GM03348 (cell line): Measurements from ENCODE around the gene DGCR6L.
"Not testable (repeated sequence)": the region's sequence is repeated elsewhere in the genome, so short reads cannot be mapped to it uniquely, and the experiment has no call there.

ENCODE experiments used
- DNase-seq: peaks from one replicate; pipeline ENCODE4 v3.0.0; 2012; ENCODE audit warnings: low spot score

Gene DGCR6L

DNA sequence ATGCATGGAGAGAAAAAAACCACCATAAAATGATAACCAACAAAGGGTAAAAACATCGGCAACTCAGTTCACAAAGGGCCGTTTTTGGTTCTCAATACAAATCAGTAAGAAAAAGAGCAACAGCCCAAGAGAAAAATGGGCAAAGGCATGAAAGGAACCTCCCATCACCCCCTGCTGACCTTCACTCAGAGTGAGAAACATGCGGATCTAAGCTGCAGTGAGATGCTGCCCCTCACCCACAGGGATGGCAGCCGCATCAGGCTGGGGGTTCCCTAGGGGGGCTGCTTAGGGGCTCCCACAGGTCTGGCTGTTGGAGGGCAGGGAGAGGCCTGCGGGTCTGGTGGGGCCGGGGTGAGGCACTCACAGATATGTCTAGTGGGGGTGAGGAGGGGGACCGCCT is 44.5 kb downstream of the DGCR6L start:
- DNase-seq = not testable (repeated sequence)

DNA sequence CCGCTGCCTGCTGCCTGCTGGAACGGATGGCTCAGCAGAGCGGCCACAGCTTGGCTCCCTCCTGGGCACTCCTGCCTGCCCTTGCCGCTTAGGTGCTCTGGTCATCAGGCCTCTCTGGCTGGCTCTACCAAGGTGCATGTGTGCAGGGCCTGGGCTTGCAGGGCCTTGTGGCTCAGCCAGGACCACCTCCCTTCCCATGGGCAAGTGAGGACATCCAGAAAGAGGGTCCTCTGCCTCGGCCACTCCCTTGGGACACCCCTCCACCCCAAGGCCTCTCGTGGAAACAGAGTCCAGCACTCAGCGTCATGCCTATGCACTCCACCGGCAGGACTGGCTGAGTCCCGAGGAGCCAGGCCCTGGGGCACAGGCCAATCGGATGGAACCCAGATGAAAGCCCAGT is 45.5 kb downstream of the DGCR6L start:
- not testable (repeated sequence) for DNase-seq

DNA sequence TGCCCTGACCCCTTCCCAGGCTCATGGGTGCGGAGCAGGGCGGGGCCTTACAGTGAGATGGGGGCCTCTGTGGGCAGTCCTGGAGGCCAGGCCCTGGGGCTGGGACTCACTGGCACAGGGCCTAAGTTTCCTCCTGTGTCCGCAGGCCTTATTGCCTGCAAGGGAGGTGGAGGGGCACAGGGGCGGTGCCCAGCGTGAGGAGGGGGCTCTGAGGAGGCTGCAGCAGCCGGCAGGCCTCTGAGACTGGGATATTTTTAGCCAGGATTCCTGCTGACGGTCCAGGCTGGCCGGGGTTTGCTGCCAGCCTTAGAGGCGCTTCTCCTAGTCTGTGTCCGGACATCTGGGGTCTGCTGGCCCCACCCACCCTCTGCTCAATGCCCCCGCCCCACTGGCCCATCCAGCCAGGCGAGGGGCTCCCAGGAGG is 46.1 kb downstream of the DGCR6L start:
- no peak for DNase-seq

DNA sequence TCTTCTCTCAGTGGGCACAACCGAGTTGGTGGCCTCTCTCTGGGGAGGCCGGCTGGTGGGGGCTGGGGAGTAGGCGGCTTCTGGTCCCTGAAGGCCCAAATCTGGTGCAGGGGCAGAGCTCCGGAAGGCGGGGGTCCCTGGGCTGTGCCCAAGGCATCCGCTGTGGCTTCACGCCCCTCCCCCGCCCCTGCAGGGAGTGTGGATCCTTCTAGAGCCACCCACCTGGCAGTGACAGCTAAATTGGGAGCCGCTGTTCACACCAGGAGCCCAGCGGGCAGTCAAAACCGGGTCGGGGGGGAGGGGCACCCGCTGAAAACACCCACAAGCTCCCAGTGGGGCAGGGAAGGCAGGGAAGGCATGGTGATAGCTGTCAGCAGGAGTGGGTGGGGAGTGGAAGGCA is 47.2 kb downstream of the DGCR6L start:
- DNase-seq = no peak

DNA sequence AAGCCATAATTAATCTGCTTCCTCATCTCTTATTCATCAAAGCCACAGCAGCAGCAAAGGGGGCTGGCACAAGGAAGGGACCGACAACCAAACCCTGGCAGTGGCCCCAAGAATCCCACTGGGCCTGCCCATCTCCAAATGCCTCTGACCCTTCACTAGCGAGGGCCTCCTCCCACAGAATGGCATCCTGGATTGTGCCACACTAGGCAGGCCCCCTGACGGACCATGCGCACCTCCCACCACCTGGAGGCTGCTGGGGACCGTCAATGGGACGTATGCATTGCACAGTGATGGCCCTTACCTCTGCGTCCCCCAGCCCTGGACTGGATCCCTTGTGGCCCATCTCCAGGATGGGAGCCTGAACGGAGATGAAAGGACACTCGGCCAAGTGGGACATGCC is 47.7 kb downstream of the DGCR6L start:
- DNase-seq = no peak

DNA sequence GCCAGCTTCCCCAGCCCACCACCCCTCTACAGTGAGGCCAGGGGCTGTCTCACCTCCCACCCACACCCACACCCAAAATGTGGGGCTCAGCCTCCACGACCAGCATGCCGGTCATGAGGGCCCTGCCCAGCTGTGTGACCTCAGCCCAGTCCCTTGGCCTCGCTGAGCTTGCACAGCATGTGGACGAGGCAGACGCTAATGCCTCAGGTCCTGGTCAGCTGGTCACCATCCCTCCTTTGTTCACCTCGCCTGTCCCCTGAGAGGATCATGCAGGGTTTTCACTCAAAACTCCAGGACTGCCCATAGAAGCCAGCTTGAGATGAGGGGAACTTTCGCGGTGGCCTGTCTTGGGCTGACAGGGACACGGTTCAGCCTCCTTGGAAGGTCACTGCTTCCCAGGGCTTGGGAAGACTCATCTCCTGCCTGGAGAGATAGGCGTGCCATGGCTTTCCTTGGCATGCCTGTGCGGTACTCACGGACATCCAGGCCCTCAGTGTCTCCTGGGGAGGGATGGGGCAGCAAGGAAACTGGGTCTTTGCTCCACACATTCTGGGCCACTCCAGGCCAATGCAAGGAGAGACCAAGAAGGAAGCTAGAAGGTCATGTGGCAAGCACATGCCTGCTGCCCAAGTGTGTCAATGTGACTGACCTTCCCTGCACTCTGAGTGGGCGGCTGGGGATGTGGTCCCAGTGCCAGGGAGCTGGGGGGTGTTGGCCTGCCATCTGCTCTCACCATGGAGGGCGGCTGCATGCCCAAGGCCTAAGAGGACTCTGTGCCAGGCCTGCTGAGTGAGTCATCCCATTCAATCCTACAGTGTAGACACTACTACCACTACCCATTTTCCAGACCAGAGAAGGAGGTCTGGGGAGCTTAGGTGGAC is 48.5 kb downstream of the DGCR6L start:
- DNase-seq = no peak

DNA sequence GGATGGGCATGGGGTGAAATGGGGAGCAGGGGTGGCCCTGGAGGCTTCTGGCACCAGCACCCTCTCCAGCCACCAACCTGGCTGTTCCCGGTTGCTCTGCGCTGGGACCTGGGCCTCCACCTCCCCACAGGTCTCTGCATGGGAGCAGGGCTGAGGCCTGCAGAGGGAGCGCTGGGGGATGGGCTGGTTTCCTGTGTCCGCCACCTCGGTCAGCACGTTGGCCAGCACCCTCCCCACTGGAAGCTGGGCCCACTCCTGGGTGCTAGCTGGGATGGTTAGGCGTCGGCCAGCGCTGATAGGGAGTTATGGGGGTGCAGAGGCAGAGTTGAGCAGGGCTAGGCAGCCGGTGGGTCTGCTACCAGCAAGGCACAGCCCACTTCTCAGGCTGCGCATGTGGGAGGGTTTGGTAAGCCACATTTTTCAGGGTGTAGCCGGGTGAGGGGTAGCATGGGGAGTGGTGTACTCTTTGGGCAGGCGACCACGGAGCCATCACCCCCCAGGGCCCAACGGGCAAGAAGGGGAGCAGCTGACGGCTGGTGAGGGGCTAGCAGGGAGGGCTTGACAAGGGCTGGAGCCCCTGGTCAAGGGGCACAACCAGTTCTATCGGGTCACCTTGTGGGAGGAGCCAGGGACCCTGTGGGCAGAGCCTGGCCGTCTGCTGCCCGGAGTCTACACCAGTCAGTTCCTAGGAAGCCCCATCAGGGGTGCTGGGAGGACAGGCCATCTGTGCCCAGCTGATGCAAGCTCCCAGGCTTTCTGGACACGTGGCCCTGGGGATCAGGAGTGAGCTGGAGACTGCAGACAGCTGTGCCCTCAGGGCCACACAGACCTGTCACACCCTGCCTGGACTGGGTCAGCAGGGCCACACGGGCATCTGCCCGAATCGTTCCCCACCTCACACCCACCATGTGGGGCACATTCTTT is 49.4 kb downstream of the DGCR6L start:
- DNase-seq = not testable (repeated sequence)

DNA sequence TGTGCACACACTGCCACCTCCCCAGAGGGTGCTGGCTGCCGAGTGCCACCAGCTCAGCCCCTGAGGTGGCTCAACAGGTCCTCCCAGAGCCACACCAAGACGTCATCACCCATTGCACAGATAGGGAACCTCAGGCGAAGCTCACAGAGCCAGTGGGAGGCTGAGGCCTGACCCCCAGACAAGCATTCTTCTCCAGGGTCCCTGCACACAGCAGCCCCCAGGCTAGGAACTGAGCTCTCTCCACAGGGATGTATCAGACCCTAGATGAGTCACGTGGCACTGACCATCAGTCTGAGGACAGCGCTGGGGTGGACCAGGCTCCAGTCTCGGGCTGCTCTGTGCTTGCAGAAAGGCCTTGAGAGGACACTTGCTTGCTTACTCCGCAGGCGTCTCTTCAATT is 50.2 kb downstream of the DGCR6L start:
- DNase-seq = not testable (repeated sequence)

DNA sequence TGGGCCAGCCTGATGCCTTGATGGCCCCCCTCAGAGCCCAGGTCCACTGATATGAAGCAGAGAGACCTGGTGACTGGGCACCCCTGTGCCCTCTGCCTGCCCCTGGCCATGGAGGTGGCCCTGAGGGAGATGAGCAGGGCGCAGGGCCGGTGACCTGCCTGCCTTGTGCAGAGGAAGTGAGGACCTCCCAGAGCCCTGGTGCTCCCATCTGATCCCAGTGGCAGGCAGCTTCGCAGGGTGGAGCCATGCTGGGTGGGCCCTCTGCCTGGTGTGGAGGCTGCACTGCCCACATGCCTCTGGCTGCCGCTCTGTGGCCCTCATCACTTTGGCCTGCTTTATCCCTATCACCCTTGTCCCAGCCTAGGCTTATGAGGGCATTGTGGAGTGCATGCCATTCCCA is 50.7 kb downstream of the DGCR6L start:
- not testable (repeated sequence) for DNase-seq

DNA sequence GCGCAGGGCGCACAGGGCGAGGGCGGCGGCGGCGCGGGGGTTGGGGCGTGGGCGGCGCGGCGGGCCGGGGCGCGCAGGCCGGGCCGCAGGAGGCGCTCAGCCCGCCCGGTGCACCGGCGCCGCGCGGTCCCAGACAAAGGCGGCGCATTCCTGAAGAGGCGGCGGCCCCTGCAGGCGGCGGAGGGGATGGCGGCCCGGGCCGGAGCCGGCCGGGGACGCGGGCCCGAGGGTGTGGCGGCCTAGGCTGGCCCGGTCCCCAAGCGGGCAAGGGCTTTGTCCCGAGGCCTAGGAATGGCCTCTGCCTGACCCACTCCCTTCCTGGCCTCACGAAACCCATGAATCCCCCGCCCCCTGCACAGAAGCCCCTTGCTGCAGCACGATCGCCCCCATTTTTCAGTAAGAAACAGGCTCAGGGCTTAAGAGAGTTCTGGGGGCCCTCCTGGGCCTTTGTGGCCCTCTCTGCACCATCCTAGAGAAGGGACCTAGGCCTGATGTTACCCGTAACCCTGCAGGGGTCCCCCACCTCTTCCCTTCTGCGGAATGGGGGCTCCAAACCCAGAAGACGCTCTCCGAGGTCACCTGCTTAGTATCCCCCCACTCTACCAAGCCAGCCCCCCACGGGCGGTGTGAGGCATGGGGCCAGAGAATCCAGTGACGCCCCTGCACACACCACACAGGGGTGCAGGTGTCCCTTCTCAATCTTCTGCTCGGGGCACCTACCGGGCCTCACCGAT is 51.4 kb downstream of the DGCR6L start, which contains the start of gene RTN4R:
RTN4R (minus strand) TSS at position 40 of the 734 bp plus-strand sequence. CDS start 226 bp downstream, outside the sequence.
- DNase-seq = peak; percentile 89

DNA sequence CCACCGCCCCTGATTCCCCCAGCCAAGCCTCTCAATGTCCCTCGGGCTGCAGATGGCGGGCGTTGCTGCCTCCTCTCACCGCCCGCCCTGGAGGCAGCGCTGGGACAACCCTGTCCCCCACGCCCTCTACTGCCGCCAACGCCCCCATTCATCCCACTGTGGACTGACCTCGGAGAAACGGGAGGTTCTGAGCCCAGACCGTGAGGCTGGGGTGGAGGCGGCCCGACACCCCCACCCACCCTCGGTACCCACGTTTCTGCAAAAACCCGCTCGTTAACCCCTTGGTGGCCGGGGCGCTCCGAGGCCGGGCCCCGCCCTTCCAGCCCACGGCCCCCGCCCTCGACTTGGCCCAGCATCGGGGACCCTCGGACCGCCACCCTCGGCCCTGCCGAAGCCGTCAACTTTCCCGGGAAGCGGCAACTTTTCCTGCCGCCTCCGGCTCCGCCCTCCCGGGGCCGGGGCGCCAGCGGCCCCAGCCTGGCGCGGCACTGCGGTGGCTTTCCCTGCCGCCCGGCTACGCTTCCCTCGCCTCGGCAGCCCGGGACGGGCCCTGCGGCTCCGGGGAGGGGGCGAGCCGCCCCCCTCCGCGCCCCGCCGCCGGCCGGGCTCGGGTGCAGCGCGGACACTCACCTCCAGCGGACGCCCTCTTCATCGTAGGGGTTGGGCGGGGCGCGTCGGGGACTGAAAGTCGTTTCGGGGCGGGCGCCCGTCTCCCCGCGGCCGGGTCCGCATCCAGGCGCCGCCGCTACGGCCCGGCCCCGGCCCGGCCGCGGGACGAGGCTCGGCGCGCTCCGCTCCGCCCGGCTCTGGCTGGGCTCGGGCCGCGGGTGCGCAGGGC is 52.2 kb downstream of the DGCR6L start:
- DNase-seq = peak; percentile 37

DNA sequence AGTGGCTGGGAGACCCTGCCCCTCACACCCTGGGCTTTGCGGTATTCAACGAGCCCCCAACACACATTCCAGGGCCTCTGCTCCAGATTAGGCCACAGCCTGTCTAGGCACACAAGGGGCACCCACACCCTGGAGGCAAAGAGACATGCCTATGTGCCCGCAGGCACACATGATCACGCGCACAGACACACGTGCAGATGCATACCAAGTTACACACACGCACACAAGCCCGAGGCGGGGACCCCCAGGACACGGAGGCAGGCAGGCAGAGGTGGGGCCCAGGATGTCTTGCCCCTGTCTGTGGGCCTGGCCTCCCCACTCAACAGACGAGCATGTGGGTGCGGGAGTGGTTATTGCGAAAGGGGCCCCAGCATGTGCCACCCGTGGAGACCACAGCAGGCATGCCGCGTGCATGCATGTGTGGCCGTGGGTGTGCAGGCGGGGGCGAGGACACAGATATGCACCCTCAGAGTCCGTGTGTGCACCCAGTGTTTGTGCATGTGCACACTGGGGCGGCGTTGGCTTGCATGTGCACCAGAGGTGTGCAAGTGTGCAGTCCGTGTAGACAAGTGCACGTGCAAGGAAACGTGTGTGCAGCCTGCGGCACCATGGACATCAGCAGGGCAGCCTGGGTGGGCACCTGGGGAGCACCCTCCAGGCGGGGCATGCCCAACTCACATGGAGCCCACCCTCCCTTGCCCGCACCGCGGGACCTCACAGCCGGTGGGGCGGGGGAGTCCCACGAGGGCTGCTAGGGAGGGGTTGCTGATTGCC is 53.0 kb downstream of the DGCR6L start:
- not testable (repeated sequence) for DNase-seq

DNA sequence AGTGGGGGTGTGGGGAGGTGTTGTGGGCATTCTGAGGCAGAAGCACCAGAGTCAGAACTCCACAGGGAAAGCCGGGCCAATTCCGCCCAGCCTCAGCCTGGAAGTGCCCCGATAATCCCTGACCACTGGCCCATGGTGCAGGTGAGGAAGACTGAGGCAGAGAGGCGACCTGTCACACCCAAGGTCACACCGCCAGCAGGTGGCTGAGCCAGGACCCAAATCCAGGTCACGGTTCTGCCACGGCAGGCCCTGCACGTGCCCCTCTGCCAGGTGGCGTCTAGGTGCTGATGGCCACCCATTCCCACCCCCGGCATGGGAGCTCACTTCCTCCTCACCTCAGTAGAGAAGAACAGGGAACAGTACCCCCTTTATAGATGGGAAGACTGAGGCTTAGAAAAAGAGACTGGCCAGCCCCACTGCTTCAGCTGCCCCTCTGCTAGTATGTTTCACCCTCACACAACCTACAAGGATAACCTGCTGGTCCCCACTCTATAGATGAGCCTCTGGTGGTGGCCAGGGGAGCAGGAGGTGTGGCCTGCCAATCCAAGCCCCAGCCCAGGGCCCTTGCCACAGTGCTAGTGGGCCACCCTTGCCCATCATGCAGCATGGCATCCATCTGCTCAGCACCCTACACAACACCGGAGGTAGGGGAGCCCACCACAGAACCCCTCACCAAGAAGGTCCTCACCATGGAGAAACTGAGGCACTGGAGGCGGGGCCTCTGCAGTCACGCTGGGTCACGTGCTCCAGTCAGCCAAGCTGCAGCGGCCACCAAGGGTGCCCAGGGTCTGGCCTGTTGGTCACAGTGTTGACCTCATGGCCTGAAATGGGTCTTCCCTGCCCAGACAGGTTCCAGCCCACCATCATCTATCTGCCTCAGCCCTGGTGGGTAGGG is 53.8 kb downstream of the DGCR6L start:
- DNase-seq = not testable (repeated sequence)

DNA sequence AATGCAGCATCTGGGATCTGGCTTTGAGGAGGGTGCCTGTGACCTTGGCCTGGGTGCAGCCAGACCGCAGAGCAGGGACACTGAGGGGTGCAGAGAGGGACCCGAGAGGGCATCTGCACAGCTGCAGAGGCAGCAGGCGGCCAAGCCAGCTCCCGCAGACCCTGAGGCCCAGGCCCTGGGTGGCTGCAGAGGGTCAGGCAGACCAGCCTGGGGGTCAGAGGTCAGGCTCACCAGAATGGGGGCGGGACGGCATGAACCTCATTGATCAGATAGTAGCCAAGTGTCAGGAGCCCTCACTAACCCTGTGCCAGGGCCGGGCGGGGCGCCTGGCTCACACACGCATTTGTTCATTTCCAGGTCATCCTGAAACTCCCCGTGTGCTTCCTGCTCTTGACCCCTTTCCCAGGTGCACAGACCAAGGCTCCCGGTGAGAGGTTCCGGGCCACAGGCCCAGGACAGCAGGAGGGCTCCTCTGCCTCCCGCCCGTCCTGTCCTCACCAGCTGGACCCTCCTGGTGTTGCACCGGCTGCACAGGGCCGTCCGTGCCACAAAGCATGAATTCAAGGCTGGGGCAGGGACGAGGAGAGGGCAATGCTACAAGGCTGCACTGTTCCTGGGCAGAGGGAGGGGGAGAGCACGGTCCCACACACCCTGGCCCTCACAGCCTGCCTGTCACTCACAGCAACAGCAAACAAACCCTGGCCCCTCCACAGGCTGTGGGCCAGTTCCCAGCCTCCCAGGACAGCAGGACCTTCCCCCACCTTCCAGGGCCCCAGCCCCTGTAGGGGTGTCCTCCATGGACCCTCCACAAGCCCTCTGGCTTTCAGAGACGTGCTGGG is 55.0 kb downstream of the DGCR6L start:
- no peak for DNase-seq
